H9 (cell line): ENCODE measurements around the gene TMCC1. TPM values are rescaled to one million over a fixed set of nuclear protein-coding genes. Genes with fewer than 3 reads are reported as not detected.

Source experiments
- DNase-seq: peaks from one replicate; pipeline ENCODE4 v3.0.0-alpha.2; 2017
- H2AFZ ChIP-seq: one replicate; pipeline ENCODE4 v1.6.1; 2013; ENCODE audit warnings: mild to moderate bottlenecking, low read length, control low read depth, moderate library complexity
- H2AK5ac ChIP-seq: 2 replicates; pipeline ENCODE4 v1.6.1; 2013; ENCODE audit warnings: low read length, control low read depth, mixed read lengths; ENCODE audit not compliant: insufficient read length
- H2BK120ac ChIP-seq: one replicate; pipeline ENCODE4 v1.6.1; 2013; ENCODE audit warnings: low read depth, mild to moderate bottlenecking, low read length, control low read depth, inconsistent platforms; ENCODE audit not compliant: poor library complexity, severe bottlenecking
- H2BK12ac ChIP-seq: 2 replicates; pipeline ENCODE4 v1.6.1; 2013; ENCODE audit warnings: low read length, control low read depth, mixed read lengths, low read depth; ENCODE audit not compliant: insufficient read length
- H2BK15ac ChIP-seq: 2 replicates; pipeline ENCODE4 v1.6.1; 2013; ENCODE audit warnings: low read depth, low read length, control low read depth
- H2BK20ac ChIP-seq: one replicate; pipeline ENCODE4 v1.6.1; 2013; ENCODE audit warnings: low read depth, mild to moderate bottlenecking, low read length, control low read depth, inconsistent platforms; ENCODE audit not compliant: poor library complexity, severe bottlenecking
- H2BK5ac ChIP-seq: 2 replicates; pipeline ENCODE4 v1.6.1; 2013; ENCODE audit warnings: low read length, control low read depth, mixed read lengths; ENCODE audit not compliant: insufficient read length
- H3K14ac ChIP-seq: 2 replicates; pipeline ENCODE4 v1.6.1; 2013; ENCODE audit warnings: low read length, control low read depth; ENCODE audit not compliant: insufficient read depth
- H3K18ac ChIP-seq: 2 replicates; pipeline ENCODE4 v1.6.1; 2013; ENCODE audit warnings: low read depth, mild to moderate bottlenecking, mixed read lengths, low read length, control low read depth; ENCODE audit not compliant: insufficient read length
- H3K23ac ChIP-seq: 2 replicates; pipeline ENCODE4 v1.6.1; 2013; ENCODE audit warnings: low read length, control low read depth, mixed read lengths, low read depth; ENCODE audit not compliant: insufficient read length
- H3K23me2 ChIP-seq: 2 replicates; pipeline ENCODE4 v1.6.1; 2013; ENCODE audit warnings: low read depth, mild to moderate bottlenecking, mixed read lengths, low read length, control low read depth; ENCODE audit not compliant: insufficient read length, poor library complexity, severe bottlenecking
- H3K27ac ChIP-seq: 2 replicates; pipeline ENCODE4 v1.5.1; 2013; ENCODE audit warnings: low read length, control low read depth, mixed read lengths, low read depth; ENCODE audit not compliant: insufficient read length
- H3K27me3 ChIP-seq: 2 replicates; pipeline ENCODE4 v1.6.1; 2013; ENCODE audit warnings: low read length, control low read depth, inconsistent platforms; ENCODE audit not compliant: insufficient read depth
- H3K4ac ChIP-seq: 2 replicates; pipeline ENCODE4 v1.6.1; 2013; ENCODE audit warnings: low read depth, mild to moderate bottlenecking, control low read depth, inconsistent platforms, low read length, moderate library complexity
- H3K4me1 ChIP-seq: 2 replicates; pipeline ENCODE4 v1.6.1; 2013; ENCODE audit warnings: low read length, control low read depth, inconsistent platforms; ENCODE audit not compliant: insufficient read depth
- H3K4me2 ChIP-seq: 2 replicates; pipeline ENCODE4 v1.6.1; 2013; ENCODE audit warnings: low read length, control low read depth, mixed read lengths; ENCODE audit not compliant: insufficient read length, insufficient read depth
- H3K56ac ChIP-seq: 2 replicates; pipeline ENCODE4 v1.6.1; 2013; ENCODE audit warnings: low read depth, mild to moderate bottlenecking, mixed read lengths, low read length, control low read depth; ENCODE audit not compliant: insufficient read length
- H3K79me1 ChIP-seq: 2 replicates; pipeline ENCODE4 v1.6.1; 2013; ENCODE audit warnings: low read depth, mild to moderate bottlenecking, moderate library complexity, low read length, control low read depth, inconsistent platforms; ENCODE audit not compliant: insufficient read depth, poor library complexity, severe bottlenecking
- H3K79me2 ChIP-seq: 2 replicates; pipeline ENCODE4 v1.6.1; 2013; ENCODE audit warnings: low read length, control low read depth, inconsistent platforms; ENCODE audit not compliant: insufficient read depth
- H3K9ac ChIP-seq: 2 replicates; pipeline ENCODE4 v1.6.1; 2013; ENCODE audit warnings: low read length, control low read depth, mixed read lengths; ENCODE audit not compliant: insufficient read length; ENCODE audit errors: extremely low read depth
- H3K9me3 ChIP-seq: one replicate; pipeline ENCODE4 v1.6.1; 2013; ENCODE audit warnings: low read depth, low read length, inconsistent platforms; ENCODE audit not compliant: control insufficient read depth
- H3T11ph ChIP-seq: one replicate; pipeline ENCODE4 v1.6.1; 2013; ENCODE audit warnings: mild to moderate bottlenecking, low read length, control low read depth, inconsistent platforms
- H4K20me1 ChIP-seq: one replicate; pipeline ENCODE4 v1.6.1; 2013; ENCODE audit not compliant: control insufficient read depth, insufficient read length, insufficient read depth
- H4K5ac ChIP-seq: 2 replicates; pipeline ENCODE4 v1.6.1; 2013; ENCODE audit warnings: low read depth, mild to moderate bottlenecking, mixed read lengths, low read length, control low read depth; ENCODE audit not compliant: insufficient read length
- H4K8ac ChIP-seq: replicated peaks from 2 replicates; pipeline ENCODE4 v1.6.1; 2013; ENCODE audit warnings: low read length, control low read depth, mixed read lengths, low read depth; ENCODE audit not compliant: insufficient read length
- H4K91ac ChIP-seq: 2 replicates; pipeline ENCODE4 v1.6.1; 2013; ENCODE audit warnings: low read depth, mild to moderate bottlenecking, moderate library complexity, mixed read lengths, low read length, control low read depth; ENCODE audit not compliant: insufficient read length
- H3K27ac Mint-ChIP-seq, 3 experiments: 2 replicates in 2 of 3; 3 replicates in 1 of 3; pipeline ENCODE4 v1.8.0; 2020 to 2021; ENCODE audit warnings: mixed read lengths in 3 of 3, mild to moderate bottlenecking in 1 of 3, moderate library complexity in 1 of 3
- H3K27me3 Mint-ChIP-seq: 2 replicates; pipeline ENCODE4 v1.8.0; 2021; ENCODE audit warnings: low read depth, mild to moderate bottlenecking, moderate library complexity, mixed read lengths
- H3K36me3 Mint-ChIP-seq, 3 experiments: 2 replicates in 2 of 3; 3 replicates in 1 of 3; pipeline ENCODE4 v1.8.0; 2020 to 2021; ENCODE audit warnings: low read depth in 3 of 3, mixed read lengths in 3 of 3; ENCODE audit not compliant: insufficient read depth in 1 of 3
- H3K4me1 Mint-ChIP-seq, 2 experiments: 2 replicates each; pipeline ENCODE4 v1.8.0; 2020; ENCODE audit warnings: mixed read lengths in 2 of 2
- H3K4me3 Mint-ChIP-seq, 2 experiments: 2 replicates in 1 of 2; 3 replicates in 1 of 2; pipeline ENCODE4 v1.8.0; 2020 to 2021; ENCODE audit warnings: mild to moderate bottlenecking in 2 of 2, mixed read lengths in 2 of 2, moderate library complexity in 1 of 2
- H3K9me3 Mint-ChIP-seq, 2 experiments: 2 replicates in 1 of 2; 3 replicates in 1 of 2; pipeline ENCODE4 v1.8.0; 2020; ENCODE audit warnings: mild to moderate bottlenecking in 2 of 2, mixed read lengths in 2 of 2, moderate library complexity in 1 of 2
- CTCF ChIP-seq: fragments of 200-600 bp; sonication (generic); conservative IDR thresholded peaks from 3 replicates; pipeline ENCODE4 v1.8.0; 2021; ENCODE audit warnings: antibody characterized with exemption, mild to moderate bottlenecking
- WGBS: extraction: QIAGEN DNeasy Blood & Tissue Kit; methylation state at CpG from one replicate; pipeline ENCODE4 v1.1.7; 2013; ENCODE audit warnings: missing lambda C conversion rate, low lambda C conversion rate, mixed read lengths; ENCODE audit not compliant: insufficient read length; ENCODE audit errors: extremely low coverage; 5-methylcytosine and 5-hydroxymethylcytosine counted together
- total RNA-seq: library from RNA; stranded (reverse); gene quantifications from 2 replicates; pipeline ENCODE4 v1.2.1, GENCODE V29; 2021

TMCC1 gene
- total RNA-seq, 1 experiment from 2014 or later = 24.4 TPM

GRCh38 chr3:129609591-129610182 lies 283.8 kb downstream of the TMCC1 start:
- Histone ChIP-seq H3K14ac (no peak overlapping the region), H3T11ph (no peak overlapping the region), H3K27me3 (peaks cover 3% of the 10 kb centered on the region; the same call in 1 of the 2 replicates), H3K9me3 (no peaks in the 10 kb centered on the region), H3K18ac (no peak overlapping the region), H3K23ac (no peak overlapping the region), H2BK120ac (no peak overlapping the region), H3K79me2 (no peaks in the 10 kb centered on the region; the same call in 1 of the 2 replicates), H2BK12ac (no peak overlapping the region), H2BK5ac (no peak overlapping the region), H3K4ac (no peak overlapping the region), H3K4me2 (no peak overlapping the region), H3K56ac (no peak overlapping the region), H2BK20ac (no peak overlapping the region), H3K9ac (no peak overlapping the region), H2BK15ac (no peak overlapping the region), H3K27ac (no peak overlapping the region), H4K20me1 (no peaks in the 10 kb centered on the region), H3K23me2 (peaks cover 12% of the 10 kb centered on the region), H2AFZ (no peak overlapping the region), H4K8ac (no peak overlapping the region), H4K5ac (no peak overlapping the region), H2AK5ac (no peak overlapping the region), H3K4me1 (peaks cover 2% of the 10 kb centered on the region), H3K79me1 (no peaks in the 10 kb centered on the region), H4K91ac (no peak overlapping the region)
- TF ChIP-seq CTCF = no peak
- Mint-ChIP-seq H3K27ac (no peak overlapping the region), H3K4me3 (no peak overlapping the region), H3K27me3 (peaks cover 24% of the 10 kb centered on the region), H3K4me1 (peaks cover 31 to 32% of the 10 kb centered on the region in 2 experiments), H3K36me3 (peaks cover 0 to 2% (median 0%) of the 10 kb centered on the region in 3 experiments; a peak in 1 of 7 replicates), H3K9me3 (peaks cover 2 to 3% of the 10 kb centered on the region in 2 experiments; a peak in 2 of 5 replicates)
- WGBS = no CpG with 5 or more reads among the region's 3 CpGs
- DNase-seq = no peak
